ENCODE measurements around the gene CACNG8.
A peak's percentile ranks its signal among the peaks of the same experiment; 100 is the strongest.

Gene CACNG8

GRCh38 chr19:53992211-53992610 is 29.5 kb downstream of the CACNG8 start:
- DNase-seq (ENCODE audit: low read depth): no peak

- no peak for DNase-seq (ENCODE audit: low read depth)
These were observed 30.1 kb downstream of the CACNG8 start for GRCh38 chr19:53992815-53993214.

GRCh38 chr19:53993448-53993847 is 30.7 kb downstream of the CACNG8 start:
- no peak for DNase-seq (ENCODE audit: low read depth)

- no peak for DNase-seq (ENCODE audit: low read depth)
These were observed 32.1 kb downstream of the CACNG8 start for GRCh38 chr19:53994811-53995210.

GRCh38 chr19:53998223-53998622 is 35.5 kb downstream of the CACNG8 start:
- DNase-seq (ENCODE audit: low read depth): no peak

- DNase-seq (ENCODE audit: low read depth): no peak
These were observed 37.0 kb downstream of the CACNG8 start for GRCh38 chr19:53999694-54000093.

GRCh38 chr19:54001496-54001895 is 38.8 kb downstream of the CACNG8 start:
- no peak for DNase-seq (ENCODE audit: low read depth)

- no peak for DNase-seq (ENCODE audit: low read depth)
These were observed 40.0 kb downstream of the CACNG8 start for GRCh38 chr19:54002495-54003315.

- DNase-seq (ENCODE audit: low read depth): no peak
These were observed 46.7 kb downstream of the CACNG8 start for GRCh38 chr19:54009440-54009839.

GRCh38 chr19:54010474-54010873 is 47.7 kb downstream of the CACNG8 start:
- no peak for DNase-seq (ENCODE audit: low read depth)

GRCh38 chr19:54011507-54012211 is 48.9 kb downstream of the CACNG8 start:
- DNase-seq (ENCODE audit: low read depth): no peak

GRCh38 chr19:54013866-54014265 is 51.1 kb downstream of the CACNG8 start:
- no peak for DNase-seq (ENCODE audit: low read depth)

GRCh38 chr19:54014920-54015560 is 52.3 kb downstream of the CACNG8 start:
- no peak for DNase-seq (ENCODE audit: low read depth)

GRCh38 chr19:54017261-54017660 is 54.5 kb downstream of the CACNG8 start:
- DNase-seq (ENCODE audit: low read depth): no peak

- no peak for DNase-seq (ENCODE audit: low read depth)
These were observed 58.6 kb downstream of the CACNG8 start for GRCh38 chr19:54021363-54021762.

GRCh38 chr19:54021932-54022331 is 59.2 kb downstream of the CACNG8 start:
- DNase-seq (ENCODE audit: low read depth): no peak

- no peak for DNase-seq (ENCODE audit: low read depth)
These were observed 60.5 kb downstream of the CACNG8 start for GRCh38 chr19:54023191-54023590.

GRCh38 chr19:54024660-54025059 is 61.9 kb downstream of the CACNG8 start:
- DNase-seq (ENCODE audit: low read depth): no peak

- DNase-seq (ENCODE audit: low read depth): no peak
These were observed 63.9 kb downstream of the CACNG8 start for GRCh38 chr19:54026656-54027055.

- DNase-seq (ENCODE audit: low read depth): no peak
These were observed 66.6 kb downstream of the CACNG8 start for GRCh38 chr19:54029301-54029700.

- peak; percentile 36 for DNase-seq (ENCODE audit: low read depth)
These were observed 67.3 kb downstream of the CACNG8 start for GRCh38 chr19:54029930-54030490.

GRCh38 chr19:54030895-54031586 is 68.3 kb downstream of the CACNG8 start:
- no peak for DNase-seq (ENCODE audit: low read depth)

All from activated gamma-delta T cell treated with anti-CD3 and anti-CD28 coated beads, Interleukin-2, amount 50 U/mL, for 16 hours (primary cell).